A673 (cell line): ENCODE measurements around the gene DMBT1. TPM values are rescaled to one million over a fixed set of nuclear protein-coding genes. Genes with fewer than 3 reads are reported as not detected.

ENCODE experiments used
- BruUV-seq: library from RNA; stranded (reverse); fragments of 400-500 nt; replicated peaks from 2 replicates; lab custom pipeline; 2021; lab: Mats Ljungman, UMichigan
- CTCF ChIA-PET: fragments of 300-600 bp; sonication (Branson Sonifier 250); formaldehyde crosslinking; loops from one replicate; lab custom pipeline; 2022; ENCODE audit warnings: antibody characterized with exemption; lab: Charles Lee
- POLR2A ChIA-PET: fragments of 300-600 bp; sonication (Branson Sonifier 250); formaldehyde crosslinking; loops from one replicate; lab custom pipeline; 2022; ENCODE audit warnings: antibody characterized with exemption; ENCODE audit not compliant: low non-redundant PET; lab: Charles Lee
- DNase-seq: peaks from one replicate; pipeline ENCODE4 v3.0.0-alpha.2; 2015; ENCODE audit warnings: low spot score
- H3K27ac ChIP-seq: fragments of 200-600 bp; sonication (generic); 2 replicates; pipeline ENCODE4 v1.5.1; 2016; ENCODE audit warnings: mixed run types, low read depth, mild to moderate bottlenecking, mixed read lengths, antibody characterized with exemption, low read length; ENCODE audit not compliant: poor library complexity, severe bottlenecking
- H3K27me3 ChIP-seq: fragments of 200-600 bp; sonication (generic); replicated peaks from 2 replicates; pipeline ENCODE4 v1.6.1; 2017; ENCODE audit warnings: mixed run types, low read depth, mild to moderate bottlenecking, mixed read lengths, antibody characterized with exemption, low read length; ENCODE audit not compliant: insufficient read depth, poor library complexity
- H3K36me3 ChIP-seq: fragments of 200-600 bp; sonication (generic); 2 replicates; pipeline ENCODE4 v1.6.1; 2016; ENCODE audit warnings: mixed run types, mild to moderate bottlenecking, mixed read lengths, antibody characterized with exemption, low read length; ENCODE audit not compliant: insufficient read depth, poor library complexity, severe bottlenecking
- H3K4me1 ChIP-seq: fragments of 200-600 bp; sonication (generic); 2 replicates; pipeline ENCODE4 v1.6.1; 2017; ENCODE audit warnings: mixed run types, mild to moderate bottlenecking, mixed read lengths, antibody characterized with exemption, low read length; ENCODE audit not compliant: insufficient read depth, poor library complexity, severe bottlenecking
- H3K4me3 ChIP-seq: fragments of 200-600 bp; sonication (generic); 2 replicates; pipeline ENCODE4 v1.5.1; 2016; ENCODE audit warnings: low read depth, mixed run types, mild to moderate bottlenecking, mixed read lengths, low read length; ENCODE audit not compliant: poor library complexity, severe bottlenecking
- H3K9me3 ChIP-seq: fragments of 200-600 bp; sonication (generic); 2 replicates; pipeline ENCODE4 v1.6.1; 2016; ENCODE audit warnings: mixed run types, low read depth, mild to moderate bottlenecking, mixed read lengths, antibody characterized with exemption, low read length; ENCODE audit not compliant: poor library complexity, severe bottlenecking
- EZH2 ChIP-seq: fragments of 200-600 bp; sonication (generic); IDR thresholded peaks from 2 replicates; pipeline ENCODE4 v1.6.1; 2017; ENCODE audit warnings: borderline replicate concordance, low read depth, mild to moderate bottlenecking, mixed read lengths, antibody characterized with exemption, low read length; ENCODE audit not compliant: poor library complexity, severe bottlenecking
- intact Hi-C: fragments of 100-400 bp; cut with micrococcal nuclease; formaldehyde crosslinking; loops from one replicate; pipeline ENCODE4 v1.10.0; 2022; ENCODE audit not compliant: unreplicated experiment
- total RNA-seq: library from RNA; stranded (reverse); gene quantifications from 2 replicates; pipeline ENCODE4 v1.2.3, GENCODE V29; 2021
- TF ChIP-seq, protein P1 (sequence below): fragments of 300-800, 200-600 bp; sonication (generic); conservative IDR thresholded peaks from 2 replicates; pipeline ENCODE4 v1.5.1; 2017; ENCODE audit warnings: low read depth, mild to moderate bottlenecking, antibody characterized with exemption, low read length, moderate library complexity, mixed read lengths

DMBT1 gene
- total RNA-seq, 1 experiment from 2014 or later = not detected

GRCh38 chr10:122570920-122571319 is 10.4 kb downstream of the DMBT1 start:
- intact Hi-C loops = no loop called here
- TF ChIP-seq EZH2 = no peak
- TF ChIP-seq, protein P1, sequence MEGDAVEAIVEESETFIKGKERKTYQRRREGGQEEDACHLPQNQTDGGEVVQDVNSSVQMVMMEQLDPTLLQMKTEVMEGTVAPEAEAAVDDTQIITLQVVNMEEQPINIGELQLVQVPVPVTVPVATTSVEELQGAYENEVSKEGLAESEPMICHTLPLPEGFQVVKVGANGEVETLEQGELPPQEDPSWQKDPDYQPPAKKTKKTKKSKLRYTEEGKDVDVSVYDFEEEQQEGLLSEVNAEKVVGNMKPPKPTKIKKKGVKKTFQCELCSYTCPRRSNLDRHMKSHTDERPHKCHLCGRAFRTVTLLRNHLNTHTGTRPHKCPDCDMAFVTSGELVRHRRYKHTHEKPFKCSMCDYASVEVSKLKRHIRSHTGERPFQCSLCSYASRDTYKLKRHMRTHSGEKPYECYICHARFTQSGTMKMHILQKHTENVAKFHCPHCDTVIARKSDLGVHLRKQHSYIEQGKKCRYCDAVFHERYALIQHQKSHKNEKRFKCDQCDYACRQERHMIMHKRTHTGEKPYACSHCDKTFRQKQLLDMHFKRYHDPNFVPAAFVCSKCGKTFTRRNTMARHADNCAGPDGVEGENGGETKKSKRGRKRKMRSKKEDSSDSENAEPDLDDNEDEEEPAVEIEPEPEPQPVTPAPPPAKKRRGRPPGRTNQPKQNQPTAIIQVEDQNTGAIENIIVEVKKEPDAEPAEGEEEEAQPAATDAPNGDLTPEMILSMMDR = no peak
- H3K4me1 ChIP-seq = no peaks in the 10 kb centered on the region
- no TSS peak for BruUV-seq
- H3K9me3 ChIP-seq = no peaks in the 10 kb centered on the region
- POLR2A ChIA-PET = no interaction called here
- no peak for DNase-seq
- H3K4me3 ChIP-seq = no peak overlapping the region
- no peak overlapping the region for H3K27ac ChIP-seq
- H3K36me3 ChIP-seq = no peaks in the 10 kb centered on the region
- CTCF ChIA-PET = no interaction called here
- peaks cover 6% of the 10 kb centered on the region for H3K27me3 ChIP-seq

GRCh38 chr10:122571892-122572291 is 11.3 kb downstream of the DMBT1 start:
- Histone ChIP-seq H3K4me1 (no peaks in the 10 kb centered on the region), H3K4me3 (no peak overlapping the region), H3K27me3 (peaks cover 6% of the 10 kb centered on the region), H3K9me3 (no peaks in the 10 kb centered on the region), H3K27ac (no peak overlapping the region), H3K36me3 (no peaks in the 10 kb centered on the region)
- no TSS peak for BruUV-seq
- TF ChIP-seq, protein P1 = no peak
- TF ChIP-seq EZH2 = no peak
- ChIA-PET CTCF (no interaction called here), POLR2A (no interaction called here)
- intact Hi-C loops = no loop called here
- no peak for DNase-seq

DNA sequence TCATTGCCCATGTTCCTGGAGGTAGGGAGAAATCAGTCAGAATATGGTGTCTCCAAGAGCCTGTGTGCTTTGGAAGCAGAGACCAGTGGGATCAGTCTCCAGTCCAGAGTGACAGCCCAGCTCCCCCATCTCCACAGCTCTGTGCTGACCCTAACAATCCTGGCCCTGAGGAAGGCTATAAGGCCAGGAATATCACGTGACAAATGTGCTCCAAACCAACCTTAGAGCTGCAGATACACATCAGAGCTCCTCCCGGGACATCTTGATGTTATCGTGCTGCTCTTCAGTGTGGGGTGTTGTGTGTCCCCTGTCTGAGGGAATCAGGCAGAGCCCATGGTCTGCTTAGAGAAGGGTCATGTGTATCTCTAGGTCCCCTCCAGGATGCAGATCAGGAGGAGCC is 15.2 kb downstream of the DMBT1 start:
- BruUV-seq = no TSS peak

More for the DNA sequence above, 15.2 kb downstream of the DMBT1 start:
- intact Hi-C loops = no loop called here
- ChIA-PET POLR2A (no interaction called here), CTCF (interaction anchor here (1.0 kb wide), 1 partner anchor 10 kb away, joined by 3 read pairs; no protein-coding TSS in a partner anchor)
- Histone ChIP-seq H3K9me3 (no peaks in the 10 kb centered on the region), H3K27me3 (peaks cover 6% of the 10 kb centered on the region), H3K4me1 (no peaks in the 10 kb centered on the region), H3K27ac (no peak overlapping the region), H3K36me3 (no peaks in the 10 kb centered on the region), H3K4me3 (no peak overlapping the region)
- TF ChIP-seq, protein P1 = no peak
- no peak for DNase-seq
